ENCODE measurements around the gene PRXL2A. TPM values are rescaled to one million over a fixed set of nuclear protein-coding genes. Genes with fewer than 3 reads are reported as not detected.

Gene PRXL2A
- total RNA-seq, 4 donors from 2014 or later = 65.1 to 106 (median 89.0) TPM

- intact Hi-C loops (cut with DNase I; ENCODE audit: low total_unique reads) = loop anchor here (5.0 to 10.0 kb wide), 2 partner anchors 58 to 475 kb away; no protein-coding TSS in a partner anchor
- WGBS, 2 donors = 94 to 97% methylated on average over 2 of the region's 2 CpGs
- TF ChIP-seq CTCF (IDR thresholded peaks at IDR 0.05) = no peak
- TF ChIP-seq POLR2A (IDR thresholded peaks at IDR 0.05) = no peak
- no peak for DNase-seq (ENCODE audit: low spot score in 2 of 2)
- H3K4me3 ChIP-seq (ENCODE audit: low read depth, poor library complexity, severe bottlenecking) = no peak overlapping the region
These were observed 41.2 kb downstream of the PRXL2A start for GRCh38 chr10:80449520-80449919.

DNA sequence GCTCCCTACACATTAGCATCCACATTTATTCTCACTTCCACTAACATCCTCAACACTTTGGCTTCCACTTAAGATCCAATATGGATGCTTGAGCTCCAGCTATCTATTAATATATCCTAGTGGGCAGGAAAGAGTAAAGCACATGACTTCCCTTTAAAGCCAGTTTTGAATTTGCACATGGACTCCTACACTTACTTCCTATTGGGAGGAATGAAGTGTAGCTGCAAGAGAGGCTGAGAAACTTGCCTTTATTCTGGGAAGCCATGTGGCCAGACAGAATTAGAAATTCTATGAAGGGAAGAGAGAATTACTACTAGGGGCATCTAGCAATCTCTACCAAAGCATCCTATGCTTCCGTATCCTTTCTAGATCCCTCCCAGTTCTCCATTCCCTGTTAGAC lies 42.8 kb downstream of the PRXL2A start:
- H3K4me3 ChIP-seq (ENCODE audit: low read depth, poor library complexity, severe bottlenecking) = no peak overlapping the region
- TF ChIP-seq CTCF (IDR thresholded peaks at IDR 0.05) (no peak), POLR2A (IDR thresholded peaks at IDR 0.05) (no peak)
- intact Hi-C loops (cut with DNase I; ENCODE audit: low total_unique reads) = no loop called here
- DNase-seq (ENCODE audit: low spot score in 2 of 2) = no peak
- 93 to 100% methylated on average over 1 of the region's 1 CpG for WGBS, 2 donors

DNA sequence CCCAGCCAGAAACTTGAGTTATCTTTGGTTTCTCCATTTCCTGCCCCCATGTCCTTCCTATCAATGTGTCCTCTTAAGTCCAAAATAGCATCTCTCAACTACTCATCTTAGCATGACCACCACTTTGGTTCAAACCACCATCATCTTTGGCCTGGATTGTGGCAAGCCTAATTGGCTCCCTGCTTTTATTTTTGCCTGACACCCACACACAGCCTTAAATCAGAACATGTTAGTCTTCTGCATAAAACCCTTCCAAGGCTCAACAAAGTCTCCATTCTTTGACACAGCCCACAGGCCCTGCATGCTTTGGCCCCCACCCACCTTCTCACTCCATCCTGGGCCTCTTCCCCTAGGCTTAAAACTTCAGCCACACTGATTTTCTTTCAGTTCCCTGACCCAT lies 43.7 kb downstream of the PRXL2A start:
- DNase-seq (ENCODE audit: low spot score in 2 of 2) = no peak
- TF ChIP-seq CTCF (IDR thresholded peaks at IDR 0.05) = no peak
- TF ChIP-seq POLR2A (IDR thresholded peaks at IDR 0.05) = no peak
- intact Hi-C loops (cut with DNase I; ENCODE audit: low total_unique reads) = no loop called here
- no peak overlapping the region for H3K4me3 ChIP-seq (ENCODE audit: low read depth, poor library complexity, severe bottlenecking)

GRCh38 chr10:80452640-80453039 lies 44.3 kb downstream of the PRXL2A start:
- no peak overlapping the region for H3K4me3 ChIP-seq (ENCODE audit: low read depth, poor library complexity, severe bottlenecking)
- DNase-seq (ENCODE audit: low spot score in 2 of 2) = no peak
- intact Hi-C loops (cut with DNase I; ENCODE audit: low total_unique reads) = no loop called here
- TF ChIP-seq CTCF (IDR thresholded peaks at IDR 0.05) = no peak
- no peak for TF ChIP-seq POLR2A (IDR thresholded peaks at IDR 0.05)
- WGBS, 2 donors = 33 to 70% methylated on average over 3 to 4 of the region's 4 CpGs

DNA sequence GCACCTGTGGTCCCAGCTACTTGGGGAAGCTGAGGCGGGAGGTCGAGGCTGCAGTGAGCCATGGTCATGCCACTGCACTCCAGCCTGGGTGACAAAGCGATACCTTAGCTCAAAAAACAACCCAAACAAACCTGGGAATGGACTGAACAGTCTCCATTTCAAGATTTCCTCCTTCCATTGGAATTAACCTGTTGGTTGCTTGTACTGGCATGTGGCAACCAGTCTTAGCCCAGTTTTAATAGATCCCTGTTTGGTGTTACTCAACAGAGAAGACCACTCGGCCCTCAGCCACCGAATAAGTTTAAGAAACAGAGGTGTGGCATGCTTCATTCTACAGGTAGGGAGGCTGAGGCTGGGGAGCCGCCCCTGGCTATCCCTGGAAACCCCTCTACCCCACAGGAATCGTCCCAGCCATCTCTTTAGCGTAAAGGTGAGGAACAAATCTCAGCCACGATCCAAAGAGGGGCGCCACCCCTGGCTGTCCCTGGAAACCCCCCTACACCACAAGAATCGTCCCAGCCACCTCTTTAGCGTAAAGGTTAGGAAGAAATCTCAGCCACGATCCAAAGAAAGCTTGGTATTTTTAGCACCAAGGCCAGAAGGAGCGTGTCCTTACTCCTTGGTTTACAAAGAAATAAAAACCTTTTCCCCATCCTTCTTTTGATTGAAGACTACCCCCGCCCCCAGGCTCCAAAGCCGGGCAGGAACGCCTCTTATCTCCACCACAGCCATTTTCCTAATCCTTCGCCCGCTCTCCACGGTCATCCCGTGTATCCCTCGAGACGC lies 44.9 kb downstream of the PRXL2A start:
- 23 to 26% methylated on average over 23 of the region's 23 CpGs for WGBS, 2 donors
- H3K4me3 ChIP-seq (ENCODE audit: low read depth, poor library complexity, severe bottlenecking) = no peak overlapping the region
- DNase-seq (ENCODE audit: low spot score in 2 of 2) = no peak
- intact Hi-C loops (cut with DNase I; ENCODE audit: low total_unique reads) = no loop called here
- TF ChIP-seq CTCF (IDR thresholded peaks at IDR 0.05) (no peak), POLR2A (IDR thresholded peaks at IDR 0.05) (no peak)

Data from lower leg skin (tissue), 4 donors.